ENCODE data around the gene GPR149.
A peak's percentile ranks its signal among the peaks of the same experiment; 100 is the strongest.
"Not testable (repeated sequence)": the region's sequence is repeated elsewhere in the genome, so short reads cannot be mapped to it uniquely, and the experiment has no call there.

The GPR149 gene, protein sequence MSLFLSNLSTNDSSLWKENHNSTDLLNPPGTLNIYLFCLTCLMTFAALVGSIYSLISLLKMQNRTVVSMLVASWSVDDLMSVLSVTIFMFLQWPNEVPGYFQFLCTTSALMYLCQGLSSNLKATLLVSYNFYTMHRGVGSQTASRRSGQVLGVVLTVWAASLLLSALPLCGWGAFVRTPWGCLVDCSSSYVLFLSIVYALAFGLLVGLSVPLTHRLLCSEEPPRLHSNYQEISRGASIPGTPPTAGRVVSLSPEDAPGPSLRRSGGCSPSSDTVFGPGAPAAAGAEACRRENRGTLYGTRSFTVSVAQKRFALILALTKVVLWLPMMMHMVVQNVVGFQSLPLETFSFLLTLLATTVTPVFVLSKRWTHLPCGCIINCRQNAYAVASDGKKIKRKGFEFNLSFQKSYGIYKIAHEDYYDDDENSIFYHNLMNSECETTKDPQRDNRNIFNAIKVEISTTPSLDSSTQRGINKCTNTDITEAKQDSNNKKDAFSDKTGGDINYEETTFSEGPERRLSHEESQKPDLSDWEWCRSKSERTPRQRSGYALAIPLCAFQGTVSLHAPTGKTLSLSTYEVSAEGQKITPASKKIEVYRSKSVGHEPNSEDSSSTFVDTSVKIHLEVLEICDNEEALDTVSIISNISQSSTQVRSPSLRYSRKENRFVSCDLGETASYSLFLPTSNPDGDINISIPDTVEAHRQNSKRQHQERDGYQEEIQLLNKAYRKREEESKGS

DNA sequence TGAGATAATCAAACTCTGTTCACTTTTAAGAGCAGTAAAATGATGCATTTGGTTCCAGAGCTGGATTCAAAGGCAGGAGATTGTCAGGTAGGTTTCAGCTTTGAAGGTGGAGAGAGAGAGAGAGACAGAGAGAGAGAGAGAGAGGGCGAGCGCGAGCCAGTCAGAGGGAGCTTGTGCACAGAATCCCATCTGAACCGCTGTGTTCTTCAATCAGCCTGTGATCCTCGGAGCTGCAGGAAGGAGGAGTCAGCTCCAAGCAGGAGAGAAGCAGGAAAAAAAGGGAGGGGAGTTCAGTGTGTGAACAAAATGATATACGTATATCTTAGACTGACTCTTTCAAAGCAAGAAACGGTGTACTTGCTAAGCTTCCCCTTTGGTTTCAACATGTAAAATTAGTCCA, at the start of gene GPR149:
GPR149 (minus strand) TSS at position 177 of the 400 bp plus-strand sequence. CDS start 575 bp downstream, outside the sequence.
- peak in 1 of 58 donors; percentile 49 for DNase-seq

DNA sequence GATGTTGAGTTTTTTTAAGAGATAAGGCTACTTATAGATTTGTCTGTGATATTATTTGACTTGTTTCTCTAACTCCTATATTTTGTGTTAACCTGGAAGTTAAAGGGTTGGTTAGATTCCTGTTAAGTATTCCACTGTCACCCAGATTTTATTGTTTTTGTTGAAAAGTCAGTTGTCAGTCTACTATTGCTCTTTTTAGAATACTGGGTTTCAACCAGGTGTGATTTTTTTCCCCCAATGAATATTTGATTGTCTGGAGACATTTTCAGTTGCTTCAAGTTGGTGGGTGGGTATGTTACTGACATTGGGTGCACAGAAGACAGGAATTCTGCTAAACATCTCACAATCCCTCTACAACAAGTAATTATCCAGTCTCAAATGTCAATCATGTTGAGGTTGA, 43.8 kb upstream of the GPR149 start:
- DNase-seq, result no peak

DNA sequence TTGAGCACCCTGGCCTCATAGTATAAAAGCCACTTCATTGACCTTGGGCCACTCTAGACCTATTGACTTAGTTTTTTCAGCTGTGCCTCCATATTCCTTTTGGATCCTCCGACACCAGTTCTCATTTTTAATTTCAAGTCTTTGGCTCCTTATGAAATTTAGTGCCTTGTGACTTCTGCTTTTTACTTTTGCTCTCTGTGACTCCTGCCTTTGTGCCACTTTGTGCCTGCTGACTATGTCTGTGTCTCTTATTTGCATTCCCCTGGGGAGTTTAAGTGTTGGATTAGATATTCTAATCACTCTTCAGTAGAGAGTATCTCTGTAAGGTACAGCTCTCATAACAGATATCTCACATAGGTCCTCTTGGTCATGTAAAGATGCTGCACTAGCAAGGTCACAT, 39.6 kb upstream of the GPR149 start:
- no peak for DNase-seq

DNA sequence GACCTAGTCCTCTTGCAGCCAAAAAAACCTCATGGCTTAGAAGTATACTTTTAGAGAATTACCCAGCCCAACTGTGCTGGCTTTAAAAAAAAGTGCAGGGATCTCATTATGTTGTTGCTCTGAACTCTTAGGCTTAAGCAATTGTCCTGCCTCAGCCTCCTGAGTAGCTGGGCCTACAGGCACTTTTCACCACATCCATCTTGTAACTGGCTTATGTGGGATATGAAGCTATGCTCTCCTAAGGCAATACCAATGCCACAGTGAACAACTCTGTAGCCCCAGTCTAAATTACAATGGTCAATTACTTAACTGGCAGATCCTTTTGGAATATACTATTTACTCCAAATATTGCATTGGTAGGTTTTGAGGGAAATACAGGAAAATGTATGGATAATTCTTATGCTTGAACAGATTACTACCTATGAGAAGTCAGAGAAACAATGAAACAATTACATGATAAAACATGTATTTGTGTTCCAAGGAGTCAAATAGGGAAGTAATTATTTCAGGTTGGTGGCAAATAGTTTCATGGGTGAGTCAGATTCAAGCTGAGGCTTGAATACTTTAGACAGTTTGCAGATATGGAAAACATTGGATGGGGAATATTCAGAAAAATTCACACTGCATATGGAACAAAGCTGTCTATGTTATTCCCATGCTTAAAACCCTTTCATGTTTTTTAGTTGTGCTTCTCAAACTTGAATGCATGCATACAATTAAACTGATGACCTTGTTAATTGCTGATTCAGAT, 34.6 kb upstream of the GPR149 start:
- no peak for DNase-seq

DNA sequence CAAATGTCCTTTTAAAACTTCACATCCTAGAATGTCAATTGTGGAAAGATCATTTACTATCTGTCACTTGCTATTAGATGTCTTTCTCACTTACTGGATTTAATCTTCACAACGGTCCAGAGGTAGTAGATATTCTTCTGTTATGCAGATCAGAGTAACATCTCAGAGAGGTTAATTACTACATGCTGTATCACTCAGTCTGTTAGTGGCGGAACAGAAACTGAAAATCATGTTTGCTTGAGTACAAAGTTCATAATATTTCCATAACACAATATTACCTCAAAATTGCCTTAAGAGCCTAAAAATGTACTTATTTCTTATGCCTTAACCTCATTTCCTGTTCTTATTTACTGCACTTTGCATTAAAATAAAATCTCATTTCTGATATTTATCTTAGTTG, 28.6 kb upstream of the GPR149 start:
- DNase-seq, result no peak

DNA sequence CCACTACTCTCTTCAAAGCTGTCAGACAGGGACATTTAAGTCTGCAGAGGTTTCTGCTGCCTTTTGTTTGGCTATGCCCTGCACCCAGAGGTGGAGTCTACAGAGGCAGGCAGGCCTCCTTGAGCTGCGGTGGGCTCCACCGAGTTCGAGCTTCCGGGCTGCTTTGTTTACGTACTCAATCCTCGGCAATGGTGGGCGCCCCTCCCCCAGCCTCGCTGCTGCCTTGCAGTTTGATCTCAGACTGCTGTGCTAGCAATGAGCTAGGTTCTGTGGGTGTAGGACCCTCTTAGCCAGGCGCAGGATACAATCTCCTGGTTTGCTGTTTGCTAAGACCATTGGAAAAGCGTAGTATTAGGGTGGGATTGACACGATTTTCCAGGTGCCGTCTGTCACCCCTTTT, 9.1 kb upstream of the GPR149 start:
- DNase-seq, result not testable (repeated sequence)

DNA sequence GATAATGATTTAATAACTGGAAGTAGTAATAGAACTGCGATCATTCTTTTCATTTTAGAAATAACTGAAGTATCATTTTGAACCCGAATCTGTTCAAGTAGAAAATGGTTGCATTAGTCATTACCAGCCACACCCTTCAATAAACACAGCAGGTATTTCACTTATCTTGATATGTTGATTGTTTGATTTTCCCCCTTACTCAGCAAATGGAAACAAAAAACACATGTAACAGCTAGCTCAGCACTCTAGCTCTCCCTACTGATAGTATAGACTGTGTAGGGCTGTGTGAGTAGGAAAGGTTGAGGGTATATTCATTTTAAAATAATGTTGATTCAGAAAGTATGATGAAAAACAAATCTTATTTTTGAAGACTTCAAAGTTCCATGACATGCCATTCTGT, 1.1 kb upstream of the GPR149 start:
- no peak for DNase-seq

DNA sequence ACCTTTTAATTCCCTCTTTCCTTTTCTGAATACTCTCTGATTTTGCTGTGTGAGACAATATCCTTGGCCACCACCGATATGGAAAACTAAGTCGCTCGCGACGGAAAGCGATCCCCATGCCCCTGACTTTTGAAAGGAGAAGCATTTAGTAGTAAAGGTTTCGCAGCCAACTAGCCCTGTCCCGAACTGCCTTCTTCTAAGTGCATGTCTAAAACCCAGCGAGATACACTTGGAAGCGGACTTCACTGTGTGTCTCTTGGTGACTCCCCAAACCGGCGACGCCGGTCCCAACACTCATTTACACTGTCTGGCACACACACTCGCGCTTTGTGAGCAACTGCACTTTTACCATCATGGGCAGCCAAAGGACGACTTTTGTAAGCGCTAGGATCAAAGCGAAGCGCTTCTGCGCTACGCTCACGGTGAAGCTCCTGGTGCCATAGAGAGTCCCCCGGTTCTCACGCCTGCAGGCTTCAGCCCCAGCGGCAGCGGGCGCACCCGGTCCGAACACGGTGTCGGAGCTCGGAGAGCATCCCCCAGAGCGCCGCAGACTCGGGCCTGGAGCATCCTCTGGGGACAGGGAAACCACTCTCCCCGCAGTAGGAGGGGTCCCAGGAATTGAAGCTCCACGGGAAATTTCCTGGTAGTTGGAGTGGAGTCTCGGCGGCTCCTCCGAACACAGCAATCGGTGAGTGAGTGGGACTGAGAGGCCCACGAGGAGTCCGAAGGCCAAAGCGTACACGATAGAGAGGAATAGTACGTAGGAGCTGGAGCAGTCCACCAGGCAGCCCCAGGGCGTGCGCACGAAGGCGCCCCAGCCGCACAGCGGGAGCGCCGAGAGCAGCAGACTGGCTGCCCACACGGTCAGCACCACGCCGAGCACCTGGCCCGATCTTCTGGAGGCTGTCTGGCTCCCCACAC, 1.4 kb downstream of the GPR149 start:
- DNase-seq, result peak in 6 of 58 donors; percentile 5 to 20 (median 13)

DNA sequence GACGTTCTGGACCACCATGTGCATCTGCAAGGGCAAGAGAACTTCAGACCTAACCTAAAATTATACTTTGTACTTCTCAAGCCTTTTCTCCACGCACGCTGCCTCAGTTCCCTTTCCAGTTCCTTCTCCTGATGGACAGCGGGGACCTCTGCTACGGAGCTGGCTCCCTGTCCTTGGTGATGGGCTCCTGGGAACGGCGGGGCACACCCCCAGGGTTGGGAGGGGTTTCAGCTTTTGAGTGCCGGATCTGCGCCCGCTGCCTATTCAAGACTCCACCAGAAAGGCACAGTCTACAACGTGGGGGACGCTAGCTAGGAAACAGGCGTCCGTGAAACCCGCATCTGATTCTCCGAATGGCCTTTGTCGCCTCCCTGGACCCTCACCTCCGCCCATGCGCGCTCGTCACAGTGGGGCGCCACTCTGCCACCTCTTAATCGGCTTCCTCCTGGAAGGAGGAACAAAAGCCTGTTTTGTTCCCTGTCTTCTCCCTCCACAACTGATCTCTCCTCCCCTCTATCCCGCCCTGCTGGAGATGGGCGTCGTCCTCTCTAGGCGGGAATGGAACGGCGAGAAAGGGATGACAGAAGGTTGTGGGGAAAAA, 2.2 kb downstream of the GPR149 start:
- peak in 4 of 58 donors; percentile 1 to 32 (median 4) for DNase-seq

DNA sequence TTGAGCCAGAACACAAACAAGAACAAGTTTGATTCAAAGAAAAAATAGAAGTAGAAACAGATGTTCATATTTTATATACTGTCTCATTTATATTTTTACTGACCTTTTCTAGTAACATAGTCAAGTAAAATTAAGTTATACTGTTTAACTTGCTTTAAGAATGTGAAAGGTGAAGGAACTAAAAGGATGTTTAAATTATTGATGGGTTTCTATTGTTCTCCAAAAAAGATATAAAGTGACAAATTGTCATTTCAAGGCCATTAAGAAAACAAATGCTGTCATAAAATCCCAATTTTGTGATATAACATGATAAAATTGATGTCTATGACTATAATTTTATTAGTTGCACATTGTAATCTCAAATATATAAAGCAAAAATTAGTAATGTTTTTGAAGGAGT, 7.3 kb downstream of the GPR149 start:
- DNase-seq, result no peak

DNA sequence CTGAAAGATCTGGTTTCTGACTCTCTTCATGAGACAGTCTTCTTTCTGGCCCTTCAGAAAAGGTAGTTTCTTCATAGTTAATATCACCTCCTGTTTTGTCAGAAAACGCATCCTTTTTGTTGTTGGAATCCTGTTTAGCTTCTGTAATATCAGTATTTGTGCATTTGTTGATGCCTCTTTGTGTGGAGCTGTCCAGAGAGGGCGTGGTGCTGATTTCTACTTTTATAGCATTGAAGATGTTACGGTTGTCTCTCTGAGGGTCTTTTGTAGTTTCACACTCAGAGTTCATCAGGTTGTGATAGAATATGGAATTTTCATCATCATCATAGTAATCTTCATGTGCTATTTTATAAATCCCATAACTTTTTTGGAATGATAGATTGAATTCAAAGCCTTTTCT, 8.9 kb downstream of the GPR149 start:
- DNase-seq, result no peak

DNA sequence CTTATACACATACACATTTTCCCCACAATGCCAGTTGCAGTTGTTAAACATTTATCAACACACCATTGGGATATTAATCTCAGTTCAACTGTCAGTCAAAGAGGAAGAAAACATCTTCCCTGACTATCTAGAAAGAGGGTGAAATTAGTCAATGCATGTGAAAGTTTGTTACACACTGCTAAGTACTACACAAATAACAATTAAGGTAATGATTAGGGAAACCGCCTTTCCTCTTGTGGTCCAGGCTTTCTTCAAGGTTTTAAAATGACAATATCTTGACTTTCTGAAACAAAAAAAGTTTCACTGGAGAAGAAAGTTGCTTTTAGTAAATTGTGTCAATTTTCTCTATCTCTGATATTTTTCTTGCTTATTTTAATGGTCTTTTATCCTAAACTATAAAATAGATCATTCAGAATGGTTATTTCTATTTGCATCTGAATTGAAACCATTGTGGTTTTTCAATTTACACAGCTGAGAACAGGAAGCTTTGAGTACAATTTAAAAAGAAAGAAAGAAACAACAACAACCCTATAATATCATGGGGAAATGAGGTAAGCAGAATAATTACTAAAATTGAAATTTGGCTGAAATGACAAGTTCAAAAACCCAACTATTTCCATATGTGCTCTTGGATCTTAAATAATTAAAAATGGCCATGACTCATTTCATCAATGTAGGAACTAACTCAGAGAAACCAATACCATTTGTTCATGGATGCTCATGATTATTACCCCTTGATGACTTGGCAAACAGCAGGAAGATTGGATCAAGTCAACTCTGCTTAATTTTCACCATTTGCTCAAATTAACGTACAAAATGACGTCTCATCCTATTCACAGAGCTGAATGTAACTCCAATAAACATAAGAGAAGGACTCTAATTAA, 31.7 kb downstream of the GPR149 start:
- no peak for DNase-seq

DNA sequence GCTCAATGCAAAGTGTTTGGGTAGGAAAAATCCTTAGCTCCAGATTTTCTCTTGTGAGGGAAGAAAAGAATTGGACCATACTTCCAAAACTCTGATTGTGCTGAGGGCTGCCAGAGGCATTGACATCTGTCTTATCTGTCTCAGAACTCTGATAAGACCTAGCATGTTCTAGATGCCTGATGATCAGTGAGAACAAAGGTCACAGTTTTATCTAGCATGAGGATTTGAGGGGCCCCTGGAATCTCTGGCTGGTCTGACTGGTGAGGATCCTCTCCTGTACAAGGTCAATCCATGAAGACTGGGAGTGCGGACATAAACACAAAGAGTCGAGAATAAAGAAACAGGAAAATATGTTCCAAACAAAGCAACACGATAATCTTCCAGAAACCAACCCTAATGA, 40.1 kb downstream of the GPR149 start:
- no peak for DNase-seq

DNA sequence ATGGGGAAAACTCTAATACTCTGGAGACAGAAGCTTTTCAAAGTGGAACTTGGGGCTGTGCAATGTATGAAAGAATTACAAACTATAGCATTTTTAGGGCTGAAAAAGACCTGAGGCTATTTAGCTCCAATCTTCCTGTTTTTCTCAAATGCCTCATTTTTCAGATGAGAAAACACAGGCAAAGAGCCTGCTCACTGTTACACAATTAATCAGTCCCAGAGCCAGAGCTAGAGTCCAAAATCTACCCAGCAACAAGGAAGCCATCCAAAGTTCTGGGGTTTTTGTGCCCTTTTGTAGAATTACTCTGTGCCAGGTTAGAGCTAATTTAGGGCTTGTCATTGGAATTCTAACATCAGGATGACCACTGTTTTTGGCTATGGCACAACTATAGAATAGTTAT, 45.5 kb downstream of the GPR149 start:
- peak in 2 of 58 donors; percentile 1 for DNase-seq

DNA sequence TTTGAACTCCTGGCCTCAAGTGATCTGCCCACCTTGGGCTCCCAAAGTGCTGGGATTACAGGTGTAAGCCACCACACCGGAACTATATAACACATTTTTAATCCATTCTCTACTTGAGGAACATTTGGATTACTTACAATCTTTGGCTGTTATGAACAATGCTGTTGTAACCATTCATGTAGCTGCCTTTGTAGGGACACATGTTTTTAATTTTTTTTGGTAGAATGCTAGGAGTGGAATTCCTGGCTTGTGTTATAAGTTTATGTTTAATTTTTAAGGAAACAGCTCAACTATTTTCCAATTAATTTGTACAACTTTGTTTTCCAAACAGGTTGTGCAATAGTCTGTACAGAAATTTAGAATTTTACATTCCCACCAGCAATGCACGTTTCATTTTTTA, 51.7 kb downstream of the GPR149 start:
- no peak for DNase-seq

DNA sequence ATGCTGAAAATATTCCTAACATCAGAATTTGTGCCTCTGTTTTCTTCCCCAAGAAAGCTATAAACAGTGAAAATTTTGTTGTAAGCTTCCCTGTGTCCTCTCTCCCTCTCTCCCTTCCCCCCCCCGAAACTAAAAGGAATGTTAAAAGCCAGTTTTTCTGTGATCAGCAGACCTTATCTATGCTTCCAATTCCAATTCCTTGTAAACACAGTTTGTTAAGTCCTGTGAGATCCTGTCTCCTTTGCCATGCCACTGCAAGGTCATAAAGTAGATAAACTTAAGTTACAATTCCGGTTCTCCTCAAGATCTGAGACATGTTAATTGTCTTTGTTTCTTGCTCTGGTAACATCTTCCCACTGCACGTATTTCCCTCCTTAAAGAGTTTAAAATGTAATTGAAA, 62.8 kb downstream of the GPR149 start:
- no peak for DNase-seq

DNA sequence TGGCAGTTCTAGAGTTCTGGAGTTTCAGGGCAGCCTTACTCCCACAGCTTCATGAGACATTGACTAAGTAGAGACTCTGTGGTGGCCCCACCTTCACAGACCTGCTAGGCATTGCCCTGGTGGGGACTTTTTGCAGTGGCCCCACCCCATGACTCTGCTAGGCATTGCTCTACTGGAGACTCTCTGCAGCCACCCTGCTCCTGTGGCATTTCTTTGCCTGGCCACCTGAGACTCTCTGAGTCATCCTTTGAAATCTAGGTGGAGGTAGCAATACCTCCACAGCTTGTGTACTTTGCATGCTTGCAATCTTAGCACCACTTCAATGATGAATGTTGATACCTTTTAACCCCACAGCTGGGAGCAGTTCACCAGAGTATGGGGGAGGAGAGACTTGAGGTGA, 65.1 kb downstream of the GPR149 start:
- no peak for DNase-seq

DNA sequence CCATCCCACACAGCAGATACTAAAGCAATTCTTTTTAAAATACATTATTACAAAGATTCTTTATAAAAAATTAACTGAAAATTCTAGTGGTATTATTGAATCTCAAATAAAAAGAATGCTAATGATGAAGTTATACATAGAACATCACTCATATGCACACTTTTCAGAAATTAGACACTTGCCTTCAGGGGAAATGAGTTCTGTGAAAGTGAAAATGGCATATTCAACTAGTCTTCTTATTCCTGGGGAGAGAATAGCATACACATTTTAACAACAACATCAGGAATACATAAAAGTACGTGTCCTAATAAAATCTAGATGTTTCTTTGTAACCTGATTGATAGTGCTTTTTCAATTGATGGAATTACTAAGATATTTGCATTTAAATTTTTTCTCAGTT, 68.9 kb downstream of the GPR149 start:
- no peak for DNase-seq

DNA sequence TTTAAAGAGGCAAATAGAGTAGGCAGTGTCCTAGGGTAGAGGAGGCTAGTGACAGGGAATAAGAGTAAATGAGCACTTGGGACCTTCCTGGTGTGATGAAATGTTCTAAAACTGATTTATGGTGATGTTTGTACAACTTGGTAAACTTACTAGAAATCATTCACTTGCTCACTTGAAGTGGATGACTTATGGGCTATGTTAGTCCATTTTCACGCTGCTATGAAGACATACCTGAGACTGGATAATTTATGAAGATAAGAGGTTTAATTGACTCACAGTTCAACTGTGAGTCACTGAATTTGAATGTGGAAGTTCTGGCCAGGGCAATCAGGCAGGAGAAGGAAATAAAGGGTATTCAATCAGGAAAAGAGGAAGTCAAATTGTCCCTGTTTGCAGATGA, 74.0 kb downstream of the GPR149 start:
- no peak for DNase-seq

Data from anterior cingulate cortex (tissue), 58 donors.